GM21423 (cell line): Measurements from ENCODE around the gene PI4KA.
"Not testable (repeated sequence)": the region's sequence is repeated elsewhere in the genome, so short reads cannot be mapped to it uniquely, and the experiment has no call there.

ENCODE experiments used
- ATAC-seq: cut with Tn5 transposase; IDR thresholded peaks from one replicate; pipeline ENCODE4 v1.9.1; 2021; ENCODE audit warnings: mild to moderate bottlenecking, moderate library complexity; ENCODE audit not compliant: unreplicated experiment

PI4KA gene

DNA sequence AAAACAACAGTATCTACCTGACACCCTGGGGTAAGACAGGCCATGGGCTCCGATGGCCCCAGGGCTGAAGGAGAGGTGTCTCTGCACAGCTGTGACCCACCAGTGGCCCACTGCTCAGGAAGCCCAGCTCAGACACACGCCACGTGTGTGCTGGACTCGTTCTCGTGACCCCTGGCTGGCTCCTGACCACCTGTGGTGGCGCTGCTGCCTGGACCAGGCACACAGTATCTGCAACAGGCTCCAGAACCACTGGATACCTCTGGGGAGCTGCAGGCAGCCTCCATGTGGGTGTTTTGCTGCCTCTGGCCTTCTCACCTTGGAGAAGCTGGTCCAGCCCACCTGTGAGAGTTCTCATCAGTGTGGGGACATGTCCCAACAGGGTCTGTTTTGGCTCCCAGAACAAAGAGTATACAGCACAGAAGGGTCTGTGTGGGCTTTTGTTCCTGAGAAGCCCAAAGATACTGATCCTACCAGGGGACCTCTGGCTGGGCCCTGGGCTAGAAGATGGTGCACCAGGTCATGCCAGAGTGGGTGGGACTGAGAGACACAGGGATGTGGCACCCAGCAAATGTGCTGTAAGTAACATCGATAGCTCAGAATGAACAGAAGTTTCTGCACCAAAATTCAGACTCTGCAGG, 106.4 kb downstream of the PI4KA start:
- no peak for ATAC-seq

DNA sequence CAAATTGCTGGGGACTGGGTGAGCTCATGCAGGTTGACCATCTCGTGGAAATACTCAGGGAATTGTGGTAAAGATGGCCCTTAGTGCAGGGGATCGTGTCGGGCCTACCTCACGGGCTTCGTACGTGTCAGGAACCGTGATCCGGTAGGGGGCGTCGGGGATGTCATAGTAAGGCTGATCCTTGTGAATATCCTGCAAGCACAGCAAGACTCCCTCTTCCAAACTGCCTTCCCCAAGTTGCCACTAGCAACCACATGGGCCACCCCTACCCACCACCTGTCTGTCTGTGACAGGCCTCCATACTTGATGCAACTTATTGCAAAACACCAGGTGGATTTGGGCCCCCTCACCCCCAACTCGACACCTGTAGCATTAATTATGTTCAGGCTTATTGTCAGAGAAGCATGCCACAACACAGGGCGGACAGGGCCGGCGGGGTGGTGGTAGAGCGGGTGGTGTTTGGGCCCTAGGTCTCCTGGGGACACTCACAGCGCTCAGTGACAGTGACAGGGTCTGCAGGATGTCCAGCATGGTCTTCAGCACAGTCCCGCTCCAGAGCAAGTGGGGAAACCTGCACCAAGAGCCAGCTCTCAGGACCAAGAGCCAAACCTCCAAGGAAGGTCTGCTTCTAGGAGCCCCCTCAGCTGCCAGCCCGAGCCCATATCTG, 107.3 kb downstream of the PI4KA start:
- no peak for ATAC-seq

DNA sequence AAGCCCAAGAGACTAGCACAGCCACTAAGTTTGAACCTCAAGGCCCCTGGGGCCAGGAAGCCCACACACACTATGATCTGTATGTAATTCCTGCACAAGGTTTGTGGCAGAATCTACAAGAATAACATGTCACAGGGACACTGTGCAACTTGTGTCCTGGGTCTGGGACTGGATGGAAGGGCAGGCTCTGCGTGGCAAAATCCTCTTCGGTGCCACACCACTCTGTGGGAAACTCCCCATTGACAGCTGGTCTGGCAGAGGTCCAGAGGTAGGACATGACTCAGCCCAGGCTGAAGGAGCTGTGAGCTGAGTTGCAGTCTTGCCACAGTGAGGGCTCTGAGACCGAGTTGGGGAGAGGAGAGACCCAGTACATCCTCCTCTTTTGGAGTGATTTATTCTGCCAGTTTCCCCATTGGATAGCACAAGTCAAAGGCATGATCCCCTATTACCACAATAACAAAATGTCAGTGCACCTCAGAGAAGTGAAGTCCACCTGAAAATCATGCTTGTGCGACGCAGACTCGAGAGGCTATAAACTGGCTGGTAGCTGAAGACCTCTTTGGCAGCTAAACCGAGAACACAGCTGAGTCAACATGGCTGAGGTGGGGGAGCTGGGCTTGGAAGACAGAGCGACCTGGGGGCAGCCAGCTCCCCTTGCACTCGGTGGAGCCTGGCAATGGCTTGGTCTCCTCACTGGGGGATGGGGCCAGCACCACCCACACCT, 108.0 kb downstream of the PI4KA start:
- no peak for ATAC-seq

DNA sequence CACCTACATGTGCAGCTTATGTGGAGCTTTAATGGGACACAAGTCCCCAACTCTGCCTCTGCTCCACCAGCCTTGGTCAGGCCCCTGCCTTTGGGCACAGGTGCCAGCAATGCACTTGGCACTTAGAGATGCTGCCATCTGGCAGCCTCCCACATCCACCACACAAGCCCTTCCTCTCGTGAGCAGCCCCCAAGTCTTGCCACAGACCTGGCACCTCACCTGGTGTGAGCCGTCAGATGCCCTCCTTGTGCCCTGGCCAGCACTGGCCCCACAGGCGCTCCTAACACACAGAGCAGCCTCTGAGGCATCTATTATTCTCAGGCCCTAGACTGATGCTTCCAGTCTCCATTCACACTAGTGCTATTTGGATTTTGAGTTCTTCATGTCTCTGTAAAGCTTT, 109.2 kb downstream of the PI4KA start:
- peak; percentile 2 for ATAC-seq

DNA sequence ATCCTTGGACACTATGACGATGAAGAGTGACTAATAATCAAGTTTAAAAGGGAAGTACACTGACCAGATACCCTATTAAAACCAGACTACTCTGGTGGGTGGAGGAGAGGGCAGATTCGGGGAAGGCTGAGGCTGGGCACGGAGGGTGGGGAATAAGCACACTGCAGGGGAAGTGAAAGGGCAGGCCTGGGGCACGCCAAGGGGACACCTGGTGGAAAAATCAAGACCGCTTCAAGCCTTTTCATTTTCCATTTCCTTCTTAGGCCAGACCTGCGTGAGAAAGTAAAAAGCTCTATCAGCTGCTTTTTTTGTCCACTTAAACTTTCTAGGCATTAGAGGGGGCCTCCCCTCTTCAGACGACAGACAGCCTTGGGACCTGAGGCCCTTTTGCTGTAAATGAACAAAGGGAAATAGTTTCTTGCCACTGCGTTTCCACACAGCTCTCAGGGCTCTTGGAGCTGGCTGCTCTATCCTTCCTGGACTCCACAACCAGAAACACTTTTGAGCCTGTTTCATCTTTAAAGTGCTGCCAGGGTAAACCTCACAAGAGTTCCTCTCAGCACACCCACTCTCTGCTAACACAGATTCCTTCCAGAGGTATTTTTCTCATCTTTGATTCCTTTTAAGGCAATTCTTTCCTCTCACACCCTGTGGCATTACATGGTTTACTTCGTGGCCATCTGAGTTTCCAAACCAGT, 109.7 kb downstream of the PI4KA start:
- ATAC-seq: peak; percentile 63

DNA sequence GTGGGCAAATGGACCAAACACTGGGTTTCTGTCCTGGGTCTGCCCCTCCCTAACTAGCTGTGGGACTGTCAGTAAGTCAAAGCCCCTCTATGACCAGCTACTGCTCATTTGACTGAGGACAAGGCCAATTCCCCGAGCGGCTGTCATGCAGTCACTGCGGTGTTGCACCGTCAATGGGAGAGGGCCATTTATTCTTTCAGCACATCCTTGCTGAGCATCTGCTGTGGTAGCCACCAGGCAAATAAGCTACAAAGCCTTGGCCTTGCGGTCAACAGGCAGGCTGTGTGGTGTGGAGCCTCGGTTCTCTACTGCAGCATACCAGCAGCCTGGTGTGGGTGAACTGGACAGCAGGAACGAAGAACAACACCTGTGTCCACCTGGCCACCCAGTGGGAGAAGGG, 110.5 kb downstream of the PI4KA start:
- no peak for ATAC-seq

DNA sequence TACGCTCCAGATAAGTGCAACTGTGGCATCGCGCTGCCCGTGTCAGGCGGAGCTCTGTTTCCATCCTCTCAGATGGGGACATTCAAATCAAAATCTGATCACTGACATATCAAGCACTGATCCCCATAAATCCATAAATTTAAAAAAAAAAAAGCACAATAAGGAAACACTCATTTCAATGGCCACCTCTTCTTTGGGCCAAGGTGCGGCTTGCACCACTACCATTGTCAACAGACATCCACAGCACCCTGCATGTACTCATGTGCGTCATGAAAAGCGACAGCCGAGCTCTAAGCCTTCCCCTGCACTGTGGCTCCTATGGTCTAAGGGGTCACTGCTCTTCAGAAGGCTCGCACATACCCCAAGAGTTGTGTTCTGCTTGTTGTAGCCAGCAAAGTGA, 111.4 kb downstream of the PI4KA start:
- ATAC-seq: no peak

DNA sequence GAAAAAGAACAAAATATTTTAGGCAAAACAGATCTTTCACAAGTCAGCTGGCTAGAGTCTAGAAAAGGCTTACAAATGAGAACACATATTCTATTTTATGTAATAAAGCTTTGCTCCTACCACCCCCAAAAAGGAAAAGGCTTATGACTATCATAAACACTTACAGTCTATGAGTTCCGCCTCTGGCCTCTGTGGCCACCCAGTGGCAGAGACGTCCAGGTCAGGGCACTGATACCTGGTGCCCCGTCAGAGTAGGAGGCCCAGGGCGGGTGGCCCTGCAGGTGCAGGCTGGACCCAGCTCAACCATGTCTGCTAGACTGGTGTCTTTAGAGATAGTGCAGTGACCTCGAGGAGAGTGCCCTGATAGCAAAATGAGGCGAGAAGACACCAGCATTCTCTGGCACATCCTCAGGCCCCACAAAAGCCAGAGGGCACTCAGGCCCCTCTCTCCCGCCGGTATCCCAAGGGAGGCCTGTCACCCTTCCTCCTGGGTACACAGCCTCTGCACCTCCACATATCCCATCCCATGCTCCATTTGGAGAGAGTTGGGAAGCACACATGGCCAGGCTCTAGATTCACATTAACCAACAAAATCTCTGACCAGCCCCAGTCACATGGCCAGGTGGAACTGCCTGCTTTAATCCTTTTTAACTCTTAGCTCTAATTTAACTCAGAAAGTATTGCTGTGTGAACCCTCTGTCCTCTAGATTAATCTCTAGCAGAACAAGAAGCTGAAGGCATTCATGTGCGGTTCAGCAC, 112.0 kb downstream of the PI4KA start:
- ATAC-seq: no peak

DNA sequence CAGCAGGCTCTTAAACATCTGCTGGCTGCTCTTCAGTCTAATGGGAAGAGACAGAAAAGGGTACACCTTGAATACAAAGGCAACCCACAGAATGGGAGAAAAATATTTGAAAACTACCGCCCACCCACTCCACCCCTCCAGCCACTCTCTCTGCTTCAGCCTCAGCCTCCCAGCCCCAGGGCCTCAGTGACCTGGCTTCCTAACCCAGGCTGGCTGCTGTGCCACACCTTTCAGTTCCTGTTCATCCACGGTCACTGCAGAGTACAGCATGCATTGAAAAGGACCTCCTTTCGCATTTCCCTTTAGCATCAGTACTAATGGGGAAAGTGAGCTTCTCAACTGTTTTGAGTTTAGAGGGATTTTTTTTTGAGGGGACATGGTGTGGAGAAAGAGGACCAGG, 113.5 kb downstream of the PI4KA start:
- no peak for ATAC-seq

DNA sequence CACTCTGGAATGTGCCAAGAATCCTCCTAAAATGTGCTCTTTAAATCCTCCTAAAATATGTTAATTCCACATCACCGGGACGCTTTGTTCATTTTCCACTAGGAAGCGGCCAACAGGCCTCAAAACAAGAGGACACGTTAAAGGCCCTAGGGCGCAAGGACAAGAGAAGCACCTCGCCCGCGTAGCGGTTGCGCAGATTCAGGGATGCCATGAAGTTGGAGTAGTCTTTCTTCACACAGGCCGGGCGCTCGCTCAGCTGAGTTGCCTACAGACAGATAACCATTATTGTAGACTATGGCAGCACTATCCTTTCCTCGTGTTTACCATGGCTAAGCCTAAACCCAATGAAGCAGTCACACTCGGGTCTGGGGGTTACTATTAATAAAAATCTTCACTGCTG, 114.2 kb downstream of the PI4KA start:
- ATAC-seq: no peak

DNA sequence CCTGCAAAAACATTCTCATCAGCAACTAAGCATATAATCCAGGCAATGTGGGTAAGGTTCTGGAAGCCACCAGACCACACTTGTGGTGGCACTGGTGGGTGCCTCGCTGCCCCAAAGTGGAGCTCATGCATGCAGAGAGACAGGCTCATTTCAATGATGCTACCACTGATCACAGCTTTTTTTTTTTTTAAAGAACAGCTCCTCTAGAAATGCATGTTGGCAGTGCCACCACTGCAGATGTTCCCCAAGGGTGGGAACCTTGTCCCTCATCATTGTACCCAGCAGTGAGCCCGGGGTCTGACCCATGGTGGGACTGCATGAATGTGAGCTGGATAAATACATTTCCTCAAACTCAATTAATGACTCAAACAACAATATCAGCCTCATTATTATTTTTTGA, 115.8 kb downstream of the PI4KA start:
- no peak for ATAC-seq

DNA sequence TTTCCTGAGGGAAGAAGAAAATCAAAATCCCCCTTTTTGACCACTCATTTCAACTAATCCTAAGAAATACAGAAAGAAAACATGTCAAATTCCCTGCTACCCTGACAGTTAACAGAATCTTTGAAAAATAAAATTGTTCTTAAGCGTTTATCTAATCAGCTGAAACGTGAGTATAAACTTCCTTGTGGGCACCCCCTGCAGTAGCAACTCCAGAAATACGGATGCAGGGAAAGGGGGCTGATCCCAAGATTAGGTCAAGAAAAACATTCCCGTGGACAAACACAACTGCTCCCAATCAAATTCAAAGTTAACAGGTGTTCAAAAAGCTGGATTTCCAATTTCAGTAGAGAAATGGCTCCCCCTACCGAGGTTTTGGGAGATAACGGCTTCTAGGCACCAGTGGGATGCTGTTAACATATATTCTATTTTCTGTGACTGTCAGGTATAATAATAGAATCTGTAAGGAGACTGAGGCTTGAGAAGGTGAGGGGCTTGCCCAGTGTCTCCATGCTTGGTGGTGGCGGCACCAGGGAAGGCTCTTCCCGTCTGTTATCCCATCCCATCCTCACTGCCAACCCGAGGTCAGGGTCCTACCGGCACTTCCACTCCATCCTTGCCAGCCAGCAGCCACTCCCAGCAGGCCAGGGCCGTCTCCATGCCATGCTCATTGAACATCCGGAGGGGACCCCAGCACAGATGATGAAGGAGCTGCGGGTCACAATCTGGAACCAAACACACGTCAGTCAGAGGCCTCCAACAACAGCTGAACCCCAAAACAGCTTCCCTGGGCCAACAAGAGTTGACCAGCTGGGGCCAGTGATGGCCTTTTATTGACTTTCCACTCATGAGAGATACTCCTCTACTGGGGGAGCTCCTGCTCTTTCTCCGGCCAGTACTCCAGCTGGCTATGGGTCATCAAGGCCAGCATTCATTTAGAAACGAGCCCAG, 116.7 kb downstream of the PI4KA start:
- ATAC-seq: no peak

DNA sequence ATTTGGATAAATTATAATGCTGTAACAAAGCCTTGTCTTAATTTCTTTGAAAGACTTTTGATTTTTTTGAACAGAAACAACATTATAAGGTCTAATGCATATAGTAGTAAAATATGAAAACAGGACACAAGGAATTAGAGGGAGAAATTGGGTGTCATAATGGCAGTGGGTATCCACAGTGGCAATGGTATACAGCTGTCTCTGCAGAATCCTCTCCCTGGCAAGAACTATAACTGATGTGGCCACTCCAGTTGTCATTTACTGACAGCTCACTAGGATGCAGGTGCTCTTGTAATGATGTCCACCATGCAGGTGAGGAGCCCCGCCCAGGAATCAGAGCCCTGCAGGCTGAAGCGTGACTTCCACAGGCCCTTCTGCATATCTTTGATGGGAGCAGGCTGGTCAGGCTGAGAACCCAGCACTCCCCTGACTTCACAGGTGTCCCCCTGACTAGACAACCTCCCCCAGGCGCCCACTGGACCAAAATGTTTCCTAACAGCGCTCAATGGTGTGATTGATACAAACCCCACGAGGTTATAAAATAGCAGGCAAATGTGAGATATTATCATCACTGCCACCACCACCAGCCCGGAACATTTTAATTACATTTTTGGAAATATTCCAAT, 117.5 kb downstream of the PI4KA start:
- no peak for ATAC-seq

DNA sequence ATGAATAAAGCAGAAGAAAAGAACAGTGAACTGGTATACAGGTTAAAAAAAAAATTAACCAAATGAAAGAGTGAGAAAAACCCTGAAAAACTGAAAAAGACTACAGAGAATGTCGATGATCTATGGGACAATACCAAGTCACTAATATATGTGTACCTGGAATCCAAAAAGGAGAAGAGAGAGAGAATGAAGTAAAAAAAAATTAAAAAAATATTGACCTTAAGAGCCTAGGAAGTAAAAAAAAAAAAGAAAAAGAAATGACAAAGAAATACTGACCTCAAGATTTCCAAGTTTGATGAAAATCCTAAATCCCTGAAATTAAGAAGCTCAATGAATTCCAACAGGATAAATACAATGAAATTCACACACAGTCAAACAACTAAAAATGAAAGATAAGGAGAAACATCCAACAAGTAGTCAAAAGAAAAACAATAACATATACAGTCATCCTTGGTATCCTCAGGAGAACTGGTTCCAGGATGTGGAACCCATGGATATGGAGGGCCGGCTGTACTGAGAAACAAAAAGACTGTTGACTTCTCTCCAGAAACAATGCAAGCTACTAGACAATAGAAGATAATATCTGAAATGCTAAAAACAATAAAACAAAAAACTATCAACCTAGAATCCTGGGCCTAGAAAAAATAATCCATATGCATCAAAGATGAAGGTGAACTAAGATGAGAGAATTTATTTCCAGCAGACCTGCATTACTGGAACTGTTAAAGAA, 118.2 kb downstream of the PI4KA start:
- ATAC-seq: no peak

DNA sequence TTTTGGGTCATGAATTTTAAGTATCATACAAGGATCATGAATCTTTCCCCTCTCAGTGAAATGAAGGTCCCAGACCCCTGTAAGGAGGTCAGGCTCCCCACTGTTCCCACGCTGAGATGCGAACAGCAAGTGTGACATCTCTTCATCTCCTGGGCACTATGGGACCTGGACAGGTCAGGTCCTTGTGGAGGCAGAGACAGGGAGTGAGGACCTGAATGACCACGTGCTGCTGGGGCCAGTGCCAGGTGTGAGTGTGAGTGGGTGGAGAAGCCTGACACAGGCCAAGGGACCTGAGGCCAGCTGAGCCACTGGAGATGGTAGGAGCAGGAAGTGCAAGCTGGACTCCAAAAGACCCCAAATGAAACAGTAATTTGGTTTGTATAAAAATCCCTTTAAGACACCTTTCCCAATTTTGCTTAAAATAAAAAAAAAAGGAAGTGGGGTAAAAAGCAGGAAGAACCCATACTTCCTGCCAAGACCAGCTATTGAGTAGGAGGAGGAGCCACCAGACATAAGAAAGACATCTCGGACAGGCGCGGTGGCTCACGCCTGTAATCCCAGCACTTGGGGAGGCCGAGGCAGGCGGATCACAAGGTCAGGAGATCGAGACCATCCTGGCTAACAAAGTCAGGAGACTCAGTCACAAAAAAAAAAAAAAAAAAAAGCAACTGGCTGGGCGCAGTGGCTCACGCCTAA, 120.1 kb downstream of the PI4KA start:
- ATAC-seq: no peak

DNA sequence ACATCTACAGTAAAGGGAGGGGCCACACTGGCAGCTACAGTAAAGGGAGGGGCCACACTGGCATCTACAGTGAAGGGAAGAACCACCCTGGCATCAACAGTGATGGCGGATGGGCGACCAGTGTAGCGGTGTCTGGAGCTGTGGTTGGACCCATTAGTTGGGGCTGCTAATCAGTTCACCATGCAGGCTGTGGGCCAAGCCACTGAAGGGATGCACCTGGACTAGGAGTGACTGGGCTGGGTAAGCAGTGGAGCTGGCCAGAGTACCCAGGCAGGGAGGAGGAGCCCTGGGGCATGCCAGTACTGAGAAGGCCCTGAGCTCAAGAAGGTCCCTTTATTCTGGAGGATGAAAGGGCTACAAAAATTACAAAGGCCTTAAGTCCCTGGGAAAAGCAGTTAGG, 121.7 kb downstream of the PI4KA start:
- not testable (repeated sequence) for ATAC-seq

DNA sequence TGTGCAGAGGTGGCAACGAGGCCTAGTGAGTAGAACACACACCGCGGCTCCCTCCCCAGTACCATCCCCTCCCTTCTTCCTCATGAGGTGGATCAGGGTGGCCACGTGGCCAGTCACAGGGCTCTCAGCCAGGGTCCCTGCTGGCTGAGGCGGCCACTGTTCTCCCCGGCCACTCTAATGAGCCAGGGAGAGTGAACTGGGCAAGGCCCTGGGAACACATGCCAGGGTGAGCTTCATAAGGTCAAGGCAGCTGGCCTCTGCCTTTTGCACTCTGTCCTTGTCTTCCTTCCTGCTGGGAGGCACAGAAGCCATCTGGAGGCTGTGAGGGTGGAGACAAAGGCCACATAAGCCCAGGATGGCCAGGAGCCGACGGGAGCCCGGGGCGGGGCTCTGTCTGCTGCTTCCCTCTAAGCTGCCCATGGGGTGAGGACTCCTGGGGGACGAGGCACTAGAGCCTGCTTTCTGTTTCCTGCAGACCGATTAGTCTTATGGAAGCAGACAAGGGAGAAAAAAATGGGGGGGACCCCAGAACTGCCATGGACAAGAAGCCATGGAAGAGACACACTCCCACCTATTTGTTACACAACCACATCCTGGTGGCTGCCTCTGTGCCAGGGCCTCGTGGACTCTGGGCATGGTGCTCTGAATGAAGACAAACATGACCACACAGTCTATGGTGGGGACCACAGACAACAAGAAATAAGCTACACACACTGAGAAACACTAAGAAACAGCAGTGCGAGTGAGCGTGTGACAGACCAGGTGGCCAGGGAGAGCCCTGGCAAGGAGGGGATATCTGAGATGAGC, 123.1 kb downstream of the PI4KA start:
- ATAC-seq: not testable (repeated sequence)
